HG03521 (cell line): ENCODE measurements around the gene MAP3K14.

Experiments used
- ATAC-seq: cut with Tn5 transposase; IDR thresholded peaks from one replicate; pipeline ENCODE4 v1.9.1; 2021; ENCODE audit warnings: mild to moderate bottlenecking, moderate library complexity; ENCODE audit not compliant: unreplicated experiment

Gene MAP3K14

GRCh38 chr17:45238155-45238774 is 78.6 kb downstream of the MAP3K14 start:
- no peak for ATAC-seq

GRCh38 chr17:45237686-45238085 is 79.1 kb downstream of the MAP3K14 start:
- ATAC-seq, result no peak

DNA sequence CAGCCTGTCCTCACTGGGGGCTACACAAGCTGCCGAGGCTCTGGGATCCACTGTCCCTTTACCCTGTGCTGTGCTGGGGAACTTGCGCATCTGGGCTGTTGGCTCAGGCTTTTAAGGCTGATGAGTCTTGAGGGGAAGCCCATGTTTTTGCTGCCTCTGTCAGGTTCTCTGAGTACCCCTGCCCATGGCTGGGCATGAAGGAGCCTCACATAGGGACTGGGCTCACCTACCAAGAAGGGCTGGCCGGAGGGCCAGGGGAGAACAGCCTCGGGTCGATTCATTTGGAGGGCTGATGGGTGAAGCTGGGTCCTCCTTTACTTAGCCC is 80.6 kb downstream of the MAP3K14 start:
- ATAC-seq, result no peak

GRCh38 chr17:45235416-45236281 is 81.2 kb downstream of the MAP3K14 start:
- ATAC-seq, result no peak

GRCh38 chr17:45234641-45235415 is 82.0 kb downstream of the MAP3K14 start:
- ATAC-seq, result no peak

GRCh38 chr17:45233423-45233924 is 83.3 kb downstream of the MAP3K14 start:
- no peak for ATAC-seq

- no peak for ATAC-seq
Observed at GRCh38 chr17:45232514-45233422, 84.1 kb downstream of the MAP3K14 start.

GRCh38 chr17:45231481-45232116 is 85.2 kb downstream of the MAP3K14 start:
- no peak for ATAC-seq

- no peak for ATAC-seq
Observed at GRCh38 chr17:45230787-45231480, 85.9 kb downstream of the MAP3K14 start.

DNA sequence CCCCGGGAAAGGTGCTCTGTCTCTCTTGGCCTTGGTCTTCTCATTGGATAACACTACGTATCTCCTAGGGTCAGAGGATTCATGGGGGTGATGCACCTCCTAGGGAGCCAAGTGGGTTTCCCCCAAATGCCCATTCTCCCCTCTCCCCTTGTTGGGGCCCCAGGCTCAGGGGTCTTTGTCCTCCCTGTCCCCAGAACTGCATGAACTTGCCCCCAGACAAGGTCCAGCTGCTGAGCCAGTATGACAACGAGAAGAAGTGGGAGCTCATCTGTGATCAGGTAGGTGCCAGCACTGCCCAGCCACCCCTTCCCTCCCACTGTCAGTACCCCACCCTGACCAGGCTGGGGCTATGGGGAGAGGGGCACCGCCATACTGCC is 86.4 kb downstream of the MAP3K14 start:
- no peak for ATAC-seq

- no peak for ATAC-seq
Observed at GRCh38 chr17:45229681-45230409, 87.0 kb downstream of the MAP3K14 start.

GRCh38 chr17:45228763-45229539 is 87.9 kb downstream of the MAP3K14 start:
- ATAC-seq, result peak; percentile 34

DNA sequence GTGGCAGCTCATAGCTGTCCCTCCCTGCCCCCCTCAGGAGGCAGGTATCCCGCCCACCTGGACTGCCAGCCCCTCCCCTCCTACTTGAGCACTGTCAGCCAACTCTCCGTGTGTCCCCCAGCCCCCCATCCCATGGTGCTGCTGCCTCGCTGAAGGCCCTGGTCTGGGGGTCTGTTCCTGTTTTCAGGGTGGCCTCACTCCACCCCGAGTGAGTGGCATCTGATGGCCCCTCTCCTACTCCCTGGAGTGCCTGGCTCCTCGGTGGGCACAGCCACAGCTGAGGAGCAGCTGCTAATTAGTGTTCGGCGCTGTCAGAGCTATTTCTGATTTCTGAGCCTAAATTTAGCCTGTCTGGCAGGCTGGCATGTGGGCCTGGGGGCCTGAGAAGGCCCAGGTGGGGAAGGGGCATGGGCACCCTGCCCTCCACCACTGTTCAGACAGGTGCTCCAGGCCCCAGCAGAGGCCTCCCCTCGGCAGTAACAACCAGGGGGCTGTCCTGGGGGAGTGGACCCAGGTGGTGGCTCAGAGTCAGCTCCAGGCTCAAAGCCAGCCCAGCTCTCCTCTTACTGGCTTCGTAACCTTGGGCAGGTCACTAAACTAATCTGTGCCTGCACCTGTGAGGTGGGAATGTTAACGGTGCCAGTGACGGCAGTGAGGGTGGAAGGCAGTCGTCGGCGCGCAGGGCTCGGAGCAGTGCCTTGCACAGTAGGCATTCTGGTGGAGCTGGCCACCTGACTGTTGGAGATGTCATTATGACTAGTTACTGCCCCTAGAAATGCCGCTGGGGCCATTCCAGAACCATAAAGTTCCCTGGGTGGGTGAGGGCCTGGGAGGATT is 88.7 kb downstream of the MAP3K14 start:
- no peak for ATAC-seq

- ATAC-seq, result no peak
Observed at GRCh38 chr17:45227101-45227925, 89.5 kb downstream of the MAP3K14 start.

- no peak for ATAC-seq
Observed at GRCh38 chr17:45226576-45226975, 90.2 kb downstream of the MAP3K14 start.

DNA sequence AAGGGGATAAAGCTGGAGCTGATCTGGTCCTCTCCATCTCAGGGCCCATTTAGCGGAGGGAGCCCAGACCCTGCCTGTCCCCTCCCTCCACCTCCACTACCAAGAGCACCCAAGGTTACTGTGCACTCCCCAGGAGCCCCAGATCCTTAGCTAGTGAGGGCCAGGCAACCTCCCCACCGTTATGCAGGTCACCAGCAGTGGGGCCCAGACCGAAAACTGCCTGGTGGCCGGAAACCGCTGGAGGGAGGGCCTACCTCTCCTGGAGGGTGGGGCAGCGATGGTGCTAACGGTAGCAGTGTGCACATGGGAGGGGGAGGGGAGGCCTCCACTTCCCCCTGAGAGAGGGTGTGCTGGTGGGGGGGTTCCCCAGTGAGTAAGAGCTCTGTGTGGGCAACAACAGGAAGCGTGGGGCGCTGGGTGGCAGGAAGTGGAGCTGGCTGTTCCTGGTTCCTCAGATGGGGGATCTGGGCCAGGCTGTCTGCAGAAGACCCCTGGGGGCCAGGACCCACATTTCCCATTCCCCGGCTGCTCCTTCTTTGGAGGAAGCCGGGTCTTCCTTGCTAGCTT is 90.8 kb downstream of the MAP3K14 start:
- peak; percentile 43 for ATAC-seq
